Thymus (tissue), 11 donors: ENCODE data around the gene CLUH. TPM values are rescaled to one million over a fixed set of nuclear protein-coding genes. Genes with fewer than 3 reads are reported as not detected.

Experiments used
- DNase-seq, 9 donors: peaks; one replicate each; pipeline ENCODE4 v3.0.0-alpha.2; 2013; ENCODE audit warnings: low spot score in 9 of 9, low read depth in 6 of 9, missing footprints in 1 of 9
- H3K27ac ChIP-seq, 2 donors: one replicate each; pipeline ENCODE4 v1.5.1; 2013; ENCODE audit warnings: control low read depth in 1 of 2, low read depth in 1 of 2, low read length in 1 of 2, mild to moderate bottlenecking in 1 of 2, moderate library complexity in 1 of 2
- H3K27me3 ChIP-seq, 2 donors: one replicate each; pipeline ENCODE4 v1.5.1; 2013; ENCODE audit warnings: low read length in 1 of 2; ENCODE audit not compliant: control insufficient read depth in 2 of 2, insufficient read depth in 1 of 2
- H3K36me3 ChIP-seq, 2 donors: one replicate each; pipeline ENCODE4 v1.5.1; 2013; ENCODE audit warnings: low read length in 1 of 2, mild to moderate bottlenecking in 1 of 2, moderate library complexity in 1 of 2; ENCODE audit not compliant: control insufficient read depth in 2 of 2, insufficient read depth in 2 of 2
- H3K4me1 ChIP-seq, 2 donors: one replicate each; pipeline ENCODE4 v1.5.1; 2013; ENCODE audit warnings: low read length in 2 of 2; ENCODE audit not compliant: control insufficient read depth in 2 of 2, insufficient read depth in 2 of 2
- H3K4me3 ChIP-seq, 2 donors: one replicate each; pipeline ENCODE4 v1.5.1; 2013; ENCODE audit warnings: low read length in 2 of 2, control low read depth in 1 of 2, mild to moderate bottlenecking in 1 of 2
- H3K9me3 ChIP-seq, 2 donors: one replicate each; pipeline ENCODE4 v1.5.1; 2013; ENCODE audit warnings: low read length in 1 of 2, mild to moderate bottlenecking in 1 of 2; ENCODE audit not compliant: control insufficient read depth in 2 of 2, insufficient read depth in 1 of 2
- WGBS: extraction: QIAGEN DNeasy Blood & Tissue Kit; methylation state at CpG from one replicate; pipeline ENCODE4 v1.1.7; 2013; 5-methylcytosine and 5-hydroxymethylcytosine counted together
- polyA plus RNA-seq: library from polyadenylated mRNA; stranded (reverse); fragments of 200-250 nt; gene quantifications from one replicate; pipeline ENCODE4 v1.2.3, GENCODE V29; 2013
- total RNA-seq: library from RNA; stranded (reverse); fragments of 120-200 nt; gene quantifications from one replicate; pipeline ENCODE4 v1.2.4, GENCODE V29; 2013
- donor health status: healthy.

The CLUH gene
- total and polyA plus RNA-seq, 2 donors = 7.4 to 26.1 TPM

DNA sequence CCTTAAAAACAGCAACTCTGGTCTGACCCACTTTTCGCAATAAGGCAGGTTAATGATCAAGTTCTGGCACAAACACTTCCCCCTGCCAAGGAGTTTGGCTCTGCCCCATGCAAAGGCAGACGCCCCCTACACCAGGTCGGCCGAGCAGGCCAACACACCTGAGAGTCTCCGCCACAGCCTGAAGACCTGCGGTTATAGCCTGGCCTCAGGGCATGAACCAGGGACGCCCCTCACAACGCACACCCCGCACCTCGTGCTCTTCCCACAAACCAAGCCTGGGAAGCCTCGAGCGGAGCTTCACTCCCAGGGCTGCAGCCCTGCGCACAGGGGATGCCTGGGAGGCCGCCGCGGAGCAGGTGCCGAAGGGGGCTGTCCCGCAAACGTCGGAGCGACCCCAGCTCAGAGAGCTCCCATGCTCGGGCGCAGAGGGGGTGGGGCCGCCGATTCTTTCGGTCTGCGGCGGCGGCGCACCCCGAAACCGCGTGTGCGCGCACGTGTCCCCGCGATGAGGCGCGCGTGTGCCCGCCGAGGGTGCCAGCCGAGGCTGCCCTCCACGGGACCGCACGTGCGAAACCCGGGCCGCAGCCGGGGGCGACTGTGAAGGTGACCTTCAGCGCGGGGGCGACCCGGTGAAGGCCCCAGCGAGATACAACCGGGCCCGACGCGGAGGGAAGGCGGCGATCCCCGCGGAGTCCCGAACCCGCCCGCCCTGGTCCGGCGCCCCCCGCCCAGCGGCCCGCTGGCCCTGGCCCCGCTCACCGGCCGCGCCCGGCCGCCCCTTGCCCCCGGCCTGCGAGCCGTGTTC lies 559 bp downstream of the CLUH start:
- H3K27me3 ChIP-seq = no peaks in the 10 kb centered on the region
- H3K27ac ChIP-seq = peak overlapping the region in 1 of 2 donors; percentile 27
- no peaks in the 10 kb centered on the region for H3K9me3 ChIP-seq
- 1% methylated on average over 82 of the region's 82 CpGs for WGBS
- peaks cover 18 to 32% of the 10 kb centered on the region in 2 donors for H3K4me1 ChIP-seq
- H3K4me3 ChIP-seq = peak overlapping the region; percentile 74 to 80
- peak in 1 of 9 donors; percentile 40 for DNase-seq
- H3K36me3 ChIP-seq = no peaks in the 10 kb centered on the region

GRCh38 chr17:2710071-2710802 lies 1.3 kb downstream of the CLUH start:
- DNase-seq = no peak
- Histone ChIP-seq H3K36me3 (no peaks in the 10 kb centered on the region), H3K4me1 (peaks cover 18 to 32% of the 10 kb centered on the region in 2 donors), H3K27ac (peak overlapping the region in 1 of 2 donors; percentile 39), H3K27me3 (no peaks in the 10 kb centered on the region), H3K4me3 (peak overlapping the region; percentile 74 to 80), H3K9me3 (no peaks in the 10 kb centered on the region)
- WGBS = 67% methylated on average over 16 of the region's 16 CpGs

DNA sequence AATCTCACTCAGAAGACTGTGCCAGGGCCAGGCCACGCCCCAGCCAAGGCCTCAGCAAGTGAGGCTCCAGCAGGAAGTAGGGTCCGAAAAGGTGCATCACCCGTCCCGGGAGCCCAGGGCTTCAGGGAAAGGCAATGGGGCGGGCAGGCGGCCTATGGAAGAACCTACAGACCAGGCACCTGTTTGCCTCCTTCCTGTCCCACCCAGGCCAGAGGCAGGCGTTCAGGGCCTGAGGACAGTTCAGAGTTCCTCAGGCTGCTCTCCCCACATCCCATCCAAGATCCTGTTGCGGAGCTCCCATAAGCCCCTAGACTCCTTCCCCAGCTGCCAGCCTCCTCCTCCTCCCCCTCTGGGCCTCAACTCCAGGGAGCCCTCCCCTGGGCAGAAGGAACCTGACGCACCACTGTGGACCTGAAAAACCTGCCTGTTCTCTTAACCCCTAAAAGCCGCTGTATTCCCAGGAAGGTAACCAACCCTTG lies 2.3 kb downstream of the CLUH start:
- Histone ChIP-seq H3K27me3 (no peaks in the 10 kb centered on the region), H3K9me3 (no peaks in the 10 kb centered on the region), H3K36me3 (peaks cover 0 to 1% of the 10 kb centered on the region in 2 donors), H3K4me1 (peaks cover 18 to 32% of the 10 kb centered on the region in 2 donors), H3K4me3 (no peak overlapping the region), H3K27ac (no peak overlapping the region)
- 88% methylated on average over 10 of the region's 10 CpGs for WGBS
- DNase-seq = no peak

GRCh38 chr17:2708585-2709182 lies 2.9 kb downstream of the CLUH start:
- Histone ChIP-seq H3K4me1 (peaks cover 18 to 32% of the 10 kb centered on the region in 2 donors), H3K27ac (no peak overlapping the region), H3K27me3 (no peaks in the 10 kb centered on the region), H3K4me3 (no peak overlapping the region), H3K9me3 (no peaks in the 10 kb centered on the region), H3K36me3 (peaks cover 4 to 5% of the 10 kb centered on the region in 2 donors)
- 97% methylated on average over 21 of the region's 21 CpGs for WGBS
- no peak for DNase-seq

- no peak overlapping the region for H3K27ac ChIP-seq
- H3K27me3 ChIP-seq = no peaks in the 10 kb centered on the region
- H3K4me1 ChIP-seq = peaks cover 18 to 32% of the 10 kb centered on the region in 2 donors
- H3K9me3 ChIP-seq = no peaks in the 10 kb centered on the region
- no peak overlapping the region for H3K4me3 ChIP-seq
- no peak for DNase-seq
- H3K36me3 ChIP-seq = peaks cover 6 to 10% of the 10 kb centered on the region in 2 donors
- WGBS = 90% methylated on average over 13 of the region's 13 CpGs
Observed at GRCh38 chr17:2707721-2708584, 3.6 kb downstream of the CLUH start.

DNA sequence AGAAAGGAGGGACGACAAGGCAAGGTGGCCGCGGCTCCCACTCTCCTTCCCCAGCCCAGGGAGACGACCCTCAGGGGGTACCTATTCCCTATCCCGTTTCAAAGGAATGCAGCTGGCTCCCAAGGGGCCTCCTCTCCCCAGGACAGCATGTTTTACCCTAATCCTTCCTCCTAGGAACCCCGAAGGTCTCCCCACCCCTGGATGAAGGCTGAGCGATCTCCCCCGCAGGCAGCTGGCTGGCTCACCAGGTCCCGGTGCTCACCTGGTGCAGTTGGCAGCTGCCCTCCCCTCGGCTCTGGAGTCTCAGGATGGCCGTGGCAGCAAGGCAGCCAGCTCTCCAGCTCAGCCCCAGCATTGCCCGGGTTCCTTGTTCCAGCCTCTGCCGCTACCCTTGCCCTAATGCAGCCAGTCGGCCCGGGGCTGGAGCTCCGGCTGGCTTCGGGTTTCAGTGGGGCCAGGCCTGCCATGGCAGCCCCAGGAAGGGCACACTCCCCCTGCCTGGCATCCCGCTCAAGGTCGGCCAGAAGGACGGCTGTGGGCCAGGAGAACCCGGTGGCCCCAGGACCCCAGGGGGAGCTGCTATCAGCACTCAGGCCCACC lies 4.6 kb downstream of the CLUH start:
- peaks cover 10 to 23% of the 10 kb centered on the region in 2 donors for H3K4me1 ChIP-seq
- no peak for DNase-seq
- H3K4me3 ChIP-seq = no peak overlapping the region

GRCh38 chr17:2705888-2706795 lies 5.4 kb downstream of the CLUH start:
- Histone ChIP-seq H3K27me3 (no peaks in the 10 kb centered on the region), H3K4me3 (no peak overlapping the region), H3K36me3 (peaks cover 21 to 27% of the 10 kb centered on the region in 2 donors), H3K27ac (no peak overlapping the region), H3K4me1 (peaks cover 9 to 20% of the 10 kb centered on the region in 2 donors), H3K9me3 (no peaks in the 10 kb centered on the region)
- DNase-seq = no peak
- 96% methylated on average over 25 of the region's 25 CpGs for WGBS

More for the DNA sequence above, 4.6 kb downstream of the CLUH start:
- peaks cover 13 to 18% of the 10 kb centered on the region in 2 donors for H3K36me3 ChIP-seq
- H3K9me3 ChIP-seq = no peaks in the 10 kb centered on the region
- H3K27me3 ChIP-seq = no peaks in the 10 kb centered on the region
- H3K27ac ChIP-seq = no peak overlapping the region
- 95% methylated on average over 21 of the region's 21 CpGs for WGBS
